Measurements from ENCODE around the gene NRCAM. TPM values are rescaled to one million over a fixed set of nuclear protein-coding genes. Genes with fewer than 3 reads are reported as not detected.

The NRCAM gene
- total RNA-seq, 1 experiment from 2014 or later = not detected

GRCh38 chr7:108204281-108204796, 251.9 kb downstream of the NRCAM start:
- H3K9me2 ChIP-seq (replicated peaks; ENCODE audit: insufficient read depth, low read length) = no peaks in the 10 kb centered on the region
- H3K9ac ChIP-seq (ENCODE audit: low read length) = no peak overlapping the region

GRCh38 chr7:108203537-108203936, 252.7 kb downstream of the NRCAM start:
- Histone ChIP-seq H3K4me3 (ENCODE audit: low read length) (no peak overlapping the region), H3K4me1 (ENCODE audit: low read length) (no peaks in the 10 kb centered on the region), H3K9me2 (replicated peaks; ENCODE audit: insufficient read depth, low read length) (no peaks in the 10 kb centered on the region), H3K27ac (ENCODE audit: low read length) (no peak overlapping the region), H4K20me1 (ENCODE audit: insufficient read depth, low read depth, low read length) (no peaks in the 10 kb centered on the region), H3K27me3 (ENCODE audit: low read length) (no peaks in the 10 kb centered on the region), H3K36me3 (ENCODE audit: insufficient read depth, low read length) (no peaks in the 10 kb centered on the region), H3K9me3 (ENCODE audit: low read length) (no peaks in the 10 kb centered on the region), H3K9ac (ENCODE audit: low read length) (no peak overlapping the region), H2AFZ (ENCODE audit: low read length) (no peak overlapping the region), H3K79me2 (ENCODE audit: low read length) (no peaks in the 10 kb centered on the region), H3K4me2 (ENCODE audit: low read depth, low read length, poor library complexity, severe bottlenecking) (no peak overlapping the region)
- DNase-seq = no peak

More at GRCh38 chr7:108204281-108204796, 251.9 kb downstream of the NRCAM start:
- no peaks in the 10 kb centered on the region for H3K9me3 ChIP-seq (ENCODE audit: low read length)
- no peak overlapping the region for H2AFZ ChIP-seq (ENCODE audit: low read length)
- no peak overlapping the region for H3K4me2 ChIP-seq (ENCODE audit: low read depth, low read length, poor library complexity, severe bottlenecking)
- H3K4me1 ChIP-seq (ENCODE audit: low read length) = no peaks in the 10 kb centered on the region
- H3K27me3 ChIP-seq (ENCODE audit: low read length) = no peaks in the 10 kb centered on the region
- no peaks in the 10 kb centered on the region for H3K36me3 ChIP-seq (ENCODE audit: insufficient read depth, low read length)
- no peaks in the 10 kb centered on the region for H3K79me2 ChIP-seq (ENCODE audit: low read length)
- H3K27ac ChIP-seq (ENCODE audit: low read length) = no peak overlapping the region
- no peaks in the 10 kb centered on the region for H4K20me1 ChIP-seq (ENCODE audit: insufficient read depth, low read depth, low read length)
- DNase-seq = no peak
- H3K4me3 ChIP-seq (ENCODE audit: low read length) = no peak overlapping the region

- Histone ChIP-seq H3K36me3 (ENCODE audit: insufficient read depth, low read length) (no peaks in the 10 kb centered on the region), H3K79me2 (ENCODE audit: low read length) (no peaks in the 10 kb centered on the region), H3K9me3 (ENCODE audit: low read length) (no peaks in the 10 kb centered on the region), H3K27ac (ENCODE audit: low read length) (no peak overlapping the region), H3K4me2 (ENCODE audit: low read depth, low read length, poor library complexity, severe bottlenecking) (no peak overlapping the region), H3K4me1 (ENCODE audit: low read length) (no peaks in the 10 kb centered on the region), H3K27me3 (ENCODE audit: low read length) (no peaks in the 10 kb centered on the region), H2AFZ (ENCODE audit: low read length) (no peak overlapping the region), H3K9ac (ENCODE audit: low read length) (no peak overlapping the region), H3K9me2 (replicated peaks; ENCODE audit: insufficient read depth, low read length) (no peaks in the 10 kb centered on the region), H4K20me1 (ENCODE audit: insufficient read depth, low read depth, low read length) (no peaks in the 10 kb centered on the region), H3K4me3 (ENCODE audit: low read length) (no peak overlapping the region)
- no peak for DNase-seq
Observed at GRCh38 chr7:108202743-108203142, 253.5 kb downstream of the NRCAM start.

- H2AFZ ChIP-seq (ENCODE audit: low read length) = no peak overlapping the region
- no peak overlapping the region for H3K4me3 ChIP-seq (ENCODE audit: low read length)
- H3K4me1 ChIP-seq (ENCODE audit: low read length) = no peaks in the 10 kb centered on the region
- H3K27me3 ChIP-seq (ENCODE audit: low read length) = no peaks in the 10 kb centered on the region
- H3K9ac ChIP-seq (ENCODE audit: low read length) = no peak overlapping the region
- no peaks in the 10 kb centered on the region for H3K79me2 ChIP-seq (ENCODE audit: low read length)
- no peak overlapping the region for H3K4me2 ChIP-seq (ENCODE audit: low read depth, low read length, poor library complexity, severe bottlenecking)
- H3K36me3 ChIP-seq (ENCODE audit: insufficient read depth, low read length) = no peaks in the 10 kb centered on the region
- no peaks in the 10 kb centered on the region for H4K20me1 ChIP-seq (ENCODE audit: insufficient read depth, low read depth, low read length)
- no peak for DNase-seq
- no peaks in the 10 kb centered on the region for H3K9me3 ChIP-seq (ENCODE audit: low read length)
- no peaks in the 10 kb centered on the region for H3K9me2 ChIP-seq (replicated peaks; ENCODE audit: insufficient read depth, low read length)
- H3K27ac ChIP-seq (ENCODE audit: low read length) = no peak overlapping the region
Observed at GRCh38 chr7:108201766-108202165, 254.5 kb downstream of the NRCAM start.

GRCh38 chr7:108200326-108200725, 255.9 kb downstream of the NRCAM start:
- Histone ChIP-seq H3K79me2 (ENCODE audit: low read length) (no peaks in the 10 kb centered on the region), H2AFZ (ENCODE audit: low read length) (no peak overlapping the region), H3K4me1 (ENCODE audit: low read length) (no peaks in the 10 kb centered on the region), H3K9me2 (replicated peaks; ENCODE audit: insufficient read depth, low read length) (no peaks in the 10 kb centered on the region), H3K4me3 (ENCODE audit: low read length) (no peak overlapping the region), H3K27me3 (ENCODE audit: low read length) (no peaks in the 10 kb centered on the region), H3K4me2 (ENCODE audit: low read depth, low read length, poor library complexity, severe bottlenecking) (no peak overlapping the region), H4K20me1 (ENCODE audit: insufficient read depth, low read depth, low read length) (no peaks in the 10 kb centered on the region), H3K9me3 (ENCODE audit: low read length) (no peaks in the 10 kb centered on the region), H3K36me3 (ENCODE audit: insufficient read depth, low read length) (no peaks in the 10 kb centered on the region), H3K9ac (ENCODE audit: low read length) (no peak overlapping the region), H3K27ac (ENCODE audit: low read length) (no peak overlapping the region)
- no peak for DNase-seq

- no peak overlapping the region for H3K9ac ChIP-seq (ENCODE audit: low read length)
- no peak overlapping the region for H2AFZ ChIP-seq (ENCODE audit: low read length)
- H3K27me3 ChIP-seq (ENCODE audit: low read length) = no peaks in the 10 kb centered on the region
- H3K9me2 ChIP-seq (replicated peaks; ENCODE audit: insufficient read depth, low read length) = no peaks in the 10 kb centered on the region
- H3K4me3 ChIP-seq (ENCODE audit: low read length) = no peak overlapping the region
- no peak for DNase-seq
- no peaks in the 10 kb centered on the region for H4K20me1 ChIP-seq (ENCODE audit: insufficient read depth, low read depth, low read length)
- no peak overlapping the region for H3K4me2 ChIP-seq (ENCODE audit: low read depth, low read length, poor library complexity, severe bottlenecking)
- H3K27ac ChIP-seq (ENCODE audit: low read length) = no peak overlapping the region
- no peaks in the 10 kb centered on the region for H3K4me1 ChIP-seq (ENCODE audit: low read length)
- H3K36me3 ChIP-seq (ENCODE audit: insufficient read depth, low read length) = no peaks in the 10 kb centered on the region
- H3K9me3 ChIP-seq (ENCODE audit: low read length) = no peaks in the 10 kb centered on the region
- no peaks in the 10 kb centered on the region for H3K79me2 ChIP-seq (ENCODE audit: low read length)
Observed at GRCh38 chr7:108197371-108198091, 258.7 kb downstream of the NRCAM start.

GRCh38 chr7:108196004-108196403, 260.2 kb downstream of the NRCAM start:
- DNase-seq = no peak
- H2AFZ ChIP-seq (ENCODE audit: low read length) = no peak overlapping the region
- H3K4me2 ChIP-seq (ENCODE audit: low read depth, low read length, poor library complexity, severe bottlenecking) = no peak overlapping the region
- no peaks in the 10 kb centered on the region for H3K4me1 ChIP-seq (ENCODE audit: low read length)
- H3K36me3 ChIP-seq (ENCODE audit: insufficient read depth, low read length) = no peaks in the 10 kb centered on the region
- H3K9me2 ChIP-seq (replicated peaks; ENCODE audit: insufficient read depth, low read length) = no peaks in the 10 kb centered on the region
- no peak overlapping the region for H3K4me3 ChIP-seq (ENCODE audit: low read length)
- no peaks in the 10 kb centered on the region for H3K79me2 ChIP-seq (ENCODE audit: low read length)
- no peak overlapping the region for H3K27ac ChIP-seq (ENCODE audit: low read length)
- H3K9me3 ChIP-seq (ENCODE audit: low read length) = no peaks in the 10 kb centered on the region
- no peaks in the 10 kb centered on the region for H3K27me3 ChIP-seq (ENCODE audit: low read length)
- no peak overlapping the region for H3K9ac ChIP-seq (ENCODE audit: low read length)
- H4K20me1 ChIP-seq (ENCODE audit: insufficient read depth, low read depth, low read length) = no peaks in the 10 kb centered on the region

GRCh38 chr7:108193594-108194498, 262.4 kb downstream of the NRCAM start:
- Histone ChIP-seq H3K27me3 (ENCODE audit: low read length) (no peaks in the 10 kb centered on the region), H4K20me1 (ENCODE audit: insufficient read depth, low read depth, low read length) (no peaks in the 10 kb centered on the region), H3K79me2 (ENCODE audit: low read length) (no peaks in the 10 kb centered on the region), H3K9ac (ENCODE audit: low read length) (no peak overlapping the region), H3K4me1 (ENCODE audit: low read length) (no peaks in the 10 kb centered on the region), H3K36me3 (ENCODE audit: insufficient read depth, low read length) (no peaks in the 10 kb centered on the region), H2AFZ (ENCODE audit: low read length) (no peak overlapping the region), H3K27ac (ENCODE audit: low read length) (no peak overlapping the region), H3K4me2 (ENCODE audit: low read depth, low read length, poor library complexity, severe bottlenecking) (no peak overlapping the region), H3K9me2 (replicated peaks; ENCODE audit: insufficient read depth, low read length) (no peaks in the 10 kb centered on the region), H3K4me3 (ENCODE audit: low read length) (no peak overlapping the region), H3K9me3 (ENCODE audit: low read length) (no peaks in the 10 kb centered on the region)
- DNase-seq = no peak
